Karpas-422 (cell line): Measurements from ENCODE around the gene INO80D. TPM values are rescaled to one million over a fixed set of nuclear protein-coding genes. Genes with fewer than 3 reads are reported as not detected.
"Not testable (repeated sequence)": the region's sequence is repeated elsewhere in the genome, so short reads cannot be mapped to it uniquely, and the experiment has no call there.

ENCODE experiments used
- DNase-seq: peaks from one replicate; pipeline ENCODE4 v3.0.0-alpha.2; 2015
- H2AFZ ChIP-seq: fragments of 200-600 bp; sonication (generic); 2 replicates; pipeline ENCODE4 v1.6.1; 2014; ENCODE audit warnings: antibody characterized with exemption, low read length, mixed read lengths
- H3K27ac ChIP-seq: fragments of 200-600 bp; sonication (generic); 2 replicates; pipeline ENCODE4 v1.5.1; 2014; ENCODE audit warnings: mild to moderate bottlenecking, low read length, moderate library complexity
- H3K27me3 ChIP-seq: fragments of 200-600 bp; sonication (generic); 2 replicates; pipeline ENCODE4 v1.6.1; 2014; ENCODE audit warnings: low read length, mixed read lengths
- H3K36me3 ChIP-seq: fragments of 200-600 bp; sonication (generic); 2 replicates; pipeline ENCODE4 v1.6.1; 2014; ENCODE audit warnings: low read length, mixed read lengths; ENCODE audit not compliant: insufficient read depth
- H3K4me1 ChIP-seq: fragments of 200-600 bp; sonication (generic); 2 replicates; pipeline ENCODE4 v1.6.1; 2014; ENCODE audit warnings: mild to moderate bottlenecking, low read length, mixed read lengths
- H3K4me2 ChIP-seq: fragments of 200-600 bp; sonication (generic); 2 replicates; pipeline ENCODE4 v1.6.1; 2014; ENCODE audit warnings: low read length, low read depth, mild to moderate bottlenecking; ENCODE audit not compliant: poor library complexity, severe bottlenecking
- H3K4me3 ChIP-seq: fragments of 200-600 bp; sonication (generic); 2 replicates; pipeline ENCODE4 v1.5.1; 2014; ENCODE audit warnings: mild to moderate bottlenecking, antibody characterized with exemption, low read length, mixed read lengths
- H3K79me2 ChIP-seq: fragments of 200-600 bp; sonication (generic); 2 replicates; pipeline ENCODE4 v1.6.1; 2014; ENCODE audit warnings: mild to moderate bottlenecking, low read length, mixed read lengths
- H3K9ac ChIP-seq: fragments of 200-600 bp; sonication (generic); 2 replicates; pipeline ENCODE4 v1.6.0; 2014; ENCODE audit warnings: low read length
- H3K9me2 ChIP-seq: fragments of 200-600 bp; sonication (generic), shearing (Covaris generic); replicated peaks from 2 replicates; pipeline ENCODE4 v1.6.0; 2014; ENCODE audit warnings: mild to moderate bottlenecking, low read length, moderate library complexity; ENCODE audit not compliant: insufficient read depth
- H3K9me3 ChIP-seq: fragments of 300-700, 200-600 bp; sonication (generic); 2 replicates; pipeline ENCODE4 v1.6.1; 2014; ENCODE audit warnings: low read length, mixed read lengths
- H4K20me1 ChIP-seq: fragments of 200-600 bp; sonication (generic); 2 replicates; pipeline ENCODE4 v1.6.1; 2014; ENCODE audit warnings: mild to moderate bottlenecking, antibody characterized with exemption, low read length, low read depth; ENCODE audit not compliant: insufficient read depth
- total RNA-seq: library from RNA; depleted of rRNA; stranded (reverse); fragments of >200 nt; shearing (Covaris generic); gene quantifications from 2 replicates; pipeline ENCODE4 v1.2.3, GENCODE V29; 2014; ENCODE audit warnings: low replicate concordance

Gene INO80D
- total RNA-seq, 1 experiment from 2014 or later: 14.8 TPM

DNA sequence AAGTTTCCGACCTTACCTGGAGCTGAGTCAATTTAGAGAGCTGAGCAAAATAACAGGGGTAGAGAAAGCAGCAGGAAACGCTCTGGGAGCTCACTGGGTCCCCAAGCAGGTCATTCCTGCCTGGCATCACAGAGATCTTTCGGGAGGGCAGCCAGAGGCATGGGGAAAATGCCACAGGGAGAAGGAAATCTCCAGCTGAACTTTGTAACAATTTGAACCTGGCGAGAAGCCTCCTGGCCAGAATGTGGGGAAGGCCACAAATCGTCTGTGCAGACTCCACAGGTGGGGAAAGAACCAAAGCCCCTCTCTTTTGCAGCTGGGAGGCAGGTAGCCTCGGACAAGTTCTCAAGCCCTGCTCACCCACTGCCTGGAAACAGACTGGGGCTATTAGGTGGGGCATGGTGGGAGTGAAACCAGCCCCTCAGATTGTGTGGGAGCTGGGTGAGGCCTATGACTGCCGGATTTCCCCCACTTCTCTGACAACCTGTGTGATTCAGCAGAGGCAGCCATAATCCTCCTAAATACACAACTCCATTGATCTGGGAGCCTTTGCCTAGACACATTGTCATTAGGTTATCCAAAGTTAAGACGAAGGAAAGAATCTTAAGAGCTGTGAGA lies 53.9 kb downstream of the INO80D start:
- DNase-seq: no peak
- Histone ChIP-seq H3K9me3 (no peaks in the 10 kb centered on the region), H4K20me1 (no peaks in the 10 kb centered on the region), H3K79me2 (peaks cover 73% of the 10 kb centered on the region), H3K27ac (no peak overlapping the region), H3K4me2 (no peak overlapping the region), H3K4me3 (no peak overlapping the region), H2AFZ (no peak overlapping the region), H3K4me1 (no peaks in the 10 kb centered on the region), H3K9ac (no peak overlapping the region), H3K36me3 (peaks cover 3% of the 10 kb centered on the region; the same call in 1 of the 2 replicates), H3K9me2 (no peaks in the 10 kb centered on the region), H3K27me3 (no peaks in the 10 kb centered on the region)

DNA sequence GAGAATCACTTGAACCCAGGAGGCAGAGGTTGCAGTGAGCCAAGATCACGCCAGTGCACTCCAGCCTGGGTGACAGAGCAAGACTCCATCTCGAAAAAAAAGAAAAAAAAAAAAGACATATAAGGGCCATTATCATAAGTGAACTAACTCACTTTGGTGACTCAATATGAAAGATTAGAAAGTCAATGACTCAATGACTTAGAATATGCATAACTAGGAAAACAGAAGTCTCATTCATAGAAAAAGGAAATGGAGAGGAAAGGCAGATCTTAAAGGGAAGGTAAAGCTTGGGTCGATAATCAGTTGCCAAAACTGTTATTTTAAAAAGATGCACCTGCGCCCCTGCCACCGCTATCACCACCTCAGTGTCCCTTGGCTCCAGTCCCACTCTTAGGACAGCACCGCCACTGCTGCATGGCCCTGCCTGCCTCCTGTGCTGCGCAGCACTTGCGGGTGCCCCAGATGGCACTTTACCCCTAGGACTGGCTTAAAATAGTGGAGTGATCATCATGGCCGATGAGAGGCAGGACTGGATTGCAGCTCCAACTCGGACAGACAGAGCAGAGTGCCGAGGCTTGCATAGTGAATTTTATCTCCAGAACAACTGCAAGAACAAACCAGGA lies 54.7 kb downstream of the INO80D start:
- Histone ChIP-seq H3K4me3 (no peak overlapping the region), H2AFZ (no peak overlapping the region), H3K9ac (no peak overlapping the region), H3K9me3 (no peaks in the 10 kb centered on the region), H3K79me2 (peaks cover 65% of the 10 kb centered on the region), H4K20me1 (no peaks in the 10 kb centered on the region), H3K9me2 (no peaks in the 10 kb centered on the region), H3K4me1 (no peaks in the 10 kb centered on the region), H3K27me3 (no peaks in the 10 kb centered on the region), H3K27ac (no peak overlapping the region), H3K36me3 (peaks cover 6% of the 10 kb centered on the region; the same call in 1 of the 2 replicates), H3K4me2 (no peak overlapping the region)
- DNase-seq: no peak

DNA sequence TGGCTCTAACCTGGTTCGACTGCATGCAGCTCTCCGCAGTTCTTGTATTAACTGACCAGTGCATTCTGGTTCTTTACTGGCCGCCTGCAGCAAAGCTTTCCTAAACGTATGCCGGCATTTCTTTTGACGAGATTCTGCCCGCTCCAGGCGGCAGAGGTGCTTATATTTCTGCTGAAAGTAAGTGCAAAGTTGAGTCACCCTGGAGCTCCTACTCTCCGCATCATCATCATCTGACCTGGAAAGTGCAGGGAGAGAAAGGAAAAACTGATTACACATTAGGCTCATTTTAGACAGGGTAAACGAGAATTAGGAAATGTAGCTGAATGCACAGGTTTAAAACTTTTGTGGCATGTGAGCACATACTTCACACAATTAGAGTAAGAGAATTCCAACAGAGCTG lies 57.9 kb downstream of the INO80D start:
- H4K20me1 ChIP-seq: no peaks in the 10 kb centered on the region
- no peak for DNase-seq
- H3K27me3 ChIP-seq: no peaks in the 10 kb centered on the region
- no peak overlapping the region for H3K4me2 ChIP-seq
- no peak overlapping the region for H3K27ac ChIP-seq
- H3K4me1 ChIP-seq: no peaks in the 10 kb centered on the region
- no peak overlapping the region for H2AFZ ChIP-seq
- no peak overlapping the region for H3K4me3 ChIP-seq
- H3K9ac ChIP-seq: no peak overlapping the region
- no peaks in the 10 kb centered on the region for H3K9me2 ChIP-seq
- H3K36me3 ChIP-seq: peaks cover 6% of the 10 kb centered on the region; the same call in 1 of the 2 replicates
- peaks cover 39% of the 10 kb centered on the region for H3K79me2 ChIP-seq
- H3K9me3 ChIP-seq: no peaks in the 10 kb centered on the region

DNA sequence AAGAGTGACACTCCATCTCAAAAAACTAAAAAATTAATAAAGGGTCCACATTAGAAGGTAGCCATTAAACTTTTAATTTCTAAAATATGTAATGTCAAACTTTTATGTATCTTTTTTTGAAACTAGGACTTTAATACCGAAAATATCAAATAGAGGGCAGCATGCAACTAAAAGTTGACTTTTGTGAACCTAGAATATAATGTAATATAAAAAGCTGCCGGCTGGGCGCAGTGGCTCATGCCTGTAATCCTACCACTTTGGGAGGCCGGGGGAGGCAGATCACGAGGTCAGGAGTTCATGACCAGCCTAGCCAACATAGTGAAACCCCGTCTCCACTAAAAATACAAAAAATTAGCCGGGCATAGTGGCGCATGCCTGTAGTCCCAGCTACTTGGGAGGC lies 62.8 kb downstream of the INO80D start:
- no peak overlapping the region for H3K4me3 ChIP-seq
- H3K36me3 ChIP-seq: peaks cover 24% of the 10 kb centered on the region
- DNase-seq: peak; percentile 55
- H3K4me2 ChIP-seq: no peak overlapping the region
- no peaks in the 10 kb centered on the region for H3K9me2 ChIP-seq
- no peaks in the 10 kb centered on the region for H3K9me3 ChIP-seq
- H3K79me2 ChIP-seq: peaks cover 4% of the 10 kb centered on the region; the same call in 1 of the 2 replicates
- H3K27me3 ChIP-seq: no peaks in the 10 kb centered on the region
- H4K20me1 ChIP-seq: no peaks in the 10 kb centered on the region
- no peak overlapping the region for H3K27ac ChIP-seq
- no peak overlapping the region for H3K9ac ChIP-seq
- no peak overlapping the region for H2AFZ ChIP-seq
- no peaks in the 10 kb centered on the region for H3K4me1 ChIP-seq

DNA sequence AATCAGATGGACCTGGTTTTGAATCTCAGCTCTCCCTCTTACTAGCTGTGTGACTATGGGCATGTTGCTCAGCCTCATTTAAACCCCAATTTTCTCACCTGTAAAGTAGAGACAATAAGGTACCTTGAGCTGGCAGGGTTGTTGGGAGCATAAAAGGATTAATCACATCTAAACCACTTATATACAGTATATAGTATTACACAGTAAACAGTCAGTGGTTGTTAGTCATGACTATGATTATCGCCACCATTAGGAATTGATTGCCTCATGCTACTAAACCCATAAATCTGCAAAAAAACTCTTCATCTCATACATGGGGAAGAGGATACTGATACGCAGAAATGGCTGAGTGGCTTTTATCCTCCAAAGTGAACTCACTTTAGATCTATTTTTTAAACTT lies 65.8 kb downstream of the INO80D start:
- Histone ChIP-seq H3K79me2 (no peaks in the 10 kb centered on the region), H3K27ac (no peak overlapping the region), H3K9me2 (no peaks in the 10 kb centered on the region), H4K20me1 (no peaks in the 10 kb centered on the region), H3K9ac (no peak overlapping the region), H3K4me1 (no peaks in the 10 kb centered on the region), H3K36me3 (peaks cover 39% of the 10 kb centered on the region), H3K9me3 (peaks cover 4% of the 10 kb centered on the region; the same call in 1 of the 2 replicates), H3K4me3 (no peak overlapping the region), H3K4me2 (no peak overlapping the region), H3K27me3 (no peaks in the 10 kb centered on the region), H2AFZ (no peak overlapping the region)
- no peak for DNase-seq

DNA sequence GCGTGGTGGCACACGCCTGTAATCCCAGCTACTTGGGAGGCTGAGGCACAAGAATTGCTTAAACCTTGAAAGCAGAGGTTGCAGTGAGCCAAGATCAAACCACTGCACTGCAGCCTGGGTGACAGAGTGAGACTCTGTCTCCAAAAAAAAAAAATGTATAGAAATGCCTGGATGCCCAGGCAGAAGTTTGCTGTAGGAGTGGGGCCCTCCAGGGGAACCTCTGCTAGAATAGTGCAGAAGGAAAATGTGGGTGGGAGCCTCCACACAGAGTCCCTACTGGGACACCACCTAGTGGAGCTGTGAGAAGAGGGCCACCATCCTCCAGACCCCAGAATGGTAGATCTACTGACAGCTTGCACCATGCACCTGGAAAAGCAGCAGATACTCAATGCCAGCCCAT lies 70.2 kb downstream of the INO80D start:
- not testable (repeated sequence) for DNase-seq, H2AFZ ChIP-seq, H3K9ac ChIP-seq, H3K9me2 ChIP-seq, H3K4me1 ChIP-seq, H3K79me2 ChIP-seq, H3K27ac ChIP-seq, H3K4me2 ChIP-seq, H3K4me3 ChIP-seq, H3K27me3 ChIP-seq, H3K9me3 ChIP-seq, H4K20me1 ChIP-seq
- H3K36me3 ChIP-seq: peaks cover 41% of the 10 kb centered on the region

DNA sequence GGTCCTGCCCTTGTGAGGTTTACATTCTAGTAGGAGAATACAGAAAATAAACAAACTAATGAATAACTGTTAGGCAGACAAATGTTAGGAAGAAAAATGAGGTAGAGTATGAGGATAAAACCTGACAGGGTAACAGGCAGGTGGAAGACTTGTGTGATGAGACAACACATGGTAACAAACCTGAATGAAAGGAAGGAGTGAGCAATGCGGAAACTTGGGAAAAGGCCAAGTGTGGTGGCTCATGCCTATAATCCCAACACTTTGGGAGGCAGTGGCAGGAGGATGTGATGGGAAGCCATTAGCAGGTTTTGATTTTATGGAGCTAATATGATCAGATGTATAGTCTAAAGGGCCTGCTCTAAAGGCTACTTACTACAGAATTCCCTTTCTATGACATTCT lies 74.2 kb downstream of the INO80D start:
- DNase-seq: no peak
- peaks cover 15% of the 10 kb centered on the region for H3K36me3 ChIP-seq
- no peak overlapping the region for H3K9ac ChIP-seq
- H3K9me3 ChIP-seq: peaks cover 2% of the 10 kb centered on the region; the same call in 1 of the 2 replicates
- H3K79me2 ChIP-seq: no peaks in the 10 kb centered on the region
- no peaks in the 10 kb centered on the region for H3K27me3 ChIP-seq
- H2AFZ ChIP-seq: no peak overlapping the region
- H4K20me1 ChIP-seq: no peaks in the 10 kb centered on the region
- H3K27ac ChIP-seq: no peak overlapping the region
- no peaks in the 10 kb centered on the region for H3K9me2 ChIP-seq
- no peak overlapping the region for H3K4me2 ChIP-seq
- H3K4me3 ChIP-seq: no peak overlapping the region
- H3K4me1 ChIP-seq: no peaks in the 10 kb centered on the region

DNA sequence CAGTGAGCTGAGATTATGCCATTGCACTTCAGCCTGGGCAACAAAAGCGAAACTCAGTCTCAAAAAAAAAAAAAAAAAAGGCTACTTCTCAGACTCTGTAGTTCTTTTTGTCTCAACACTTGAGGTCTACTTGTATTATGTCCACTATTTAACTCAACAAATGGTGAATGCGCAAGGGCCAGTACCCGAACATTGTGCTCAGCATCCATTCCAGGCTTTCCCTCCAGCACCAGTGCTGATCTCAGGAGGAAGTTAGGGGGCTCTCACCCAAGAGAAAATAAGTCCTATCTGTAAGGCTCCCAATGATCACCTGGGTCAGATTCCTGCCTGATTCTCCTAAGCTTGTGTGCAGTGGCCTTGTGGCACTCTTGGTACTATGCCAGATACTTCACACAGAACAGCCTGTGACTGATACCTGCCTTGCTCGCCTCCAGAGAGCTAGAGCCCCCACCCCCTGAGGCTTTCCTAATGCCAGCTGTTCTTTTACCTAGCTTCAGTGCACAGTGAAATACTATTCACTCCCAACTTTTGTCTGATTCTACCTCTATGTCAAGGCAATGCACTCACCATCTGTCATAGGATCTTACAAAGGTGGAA lies 74.9 kb downstream of the INO80D start:
- no peak for DNase-seq
- Histone ChIP-seq H3K79me2 (no peaks in the 10 kb centered on the region), H3K4me1 (no peaks in the 10 kb centered on the region), H3K9me2 (no peaks in the 10 kb centered on the region), H3K36me3 (peaks cover 10% of the 10 kb centered on the region), H3K9ac (no peak overlapping the region), H4K20me1 (no peaks in the 10 kb centered on the region), H3K9me3 (no peaks in the 10 kb centered on the region), H3K27ac (no peak overlapping the region), H3K4me3 (no peak overlapping the region), H3K27me3 (no peaks in the 10 kb centered on the region), H2AFZ (no peak overlapping the region), H3K4me2 (no peak overlapping the region)
